ENCODE measurements around the gene ABHD6.
"Not testable (repeated sequence)": the region's sequence is repeated elsewhere in the genome, so short reads cannot be mapped to it uniquely, and the experiment has no call there.

ABHD6 gene

GRCh38 chr3:58242860-58243259 lies 5.3 kb downstream of the ABHD6 start:
- not testable (repeated sequence) for DNase-seq (ENCODE audit: low read depth)

DNA sequence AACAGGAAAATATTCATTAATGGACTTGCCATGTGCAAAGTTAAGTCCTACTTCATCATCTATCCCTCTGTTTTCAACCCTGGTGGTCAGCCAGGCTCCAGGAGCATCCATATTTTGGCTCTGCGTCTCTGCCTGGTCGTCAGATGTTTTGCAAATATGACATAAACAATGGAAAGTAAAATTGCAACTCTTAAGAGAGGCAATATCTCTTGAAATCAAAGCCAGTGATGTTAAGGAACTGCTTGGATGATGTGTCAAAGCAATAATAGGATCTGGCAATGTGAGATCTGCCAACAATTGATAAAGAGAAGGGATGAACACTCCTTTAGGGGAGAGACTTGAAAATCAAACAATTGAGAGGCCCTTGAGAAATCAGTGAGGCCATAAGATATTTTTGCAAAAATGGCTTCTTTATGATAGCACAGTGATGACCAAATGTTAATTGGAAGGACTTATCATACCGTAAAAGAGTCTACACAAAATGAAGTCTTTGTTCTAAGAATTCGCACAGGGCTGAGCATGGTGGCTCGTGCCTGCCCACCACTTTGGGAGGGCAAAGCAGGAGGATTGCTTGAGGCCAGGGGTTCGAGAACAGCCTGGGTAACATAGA lies 6.5 kb downstream of the ABHD6 start:
- no peak for DNase-seq (ENCODE audit: low read depth)

DNA sequence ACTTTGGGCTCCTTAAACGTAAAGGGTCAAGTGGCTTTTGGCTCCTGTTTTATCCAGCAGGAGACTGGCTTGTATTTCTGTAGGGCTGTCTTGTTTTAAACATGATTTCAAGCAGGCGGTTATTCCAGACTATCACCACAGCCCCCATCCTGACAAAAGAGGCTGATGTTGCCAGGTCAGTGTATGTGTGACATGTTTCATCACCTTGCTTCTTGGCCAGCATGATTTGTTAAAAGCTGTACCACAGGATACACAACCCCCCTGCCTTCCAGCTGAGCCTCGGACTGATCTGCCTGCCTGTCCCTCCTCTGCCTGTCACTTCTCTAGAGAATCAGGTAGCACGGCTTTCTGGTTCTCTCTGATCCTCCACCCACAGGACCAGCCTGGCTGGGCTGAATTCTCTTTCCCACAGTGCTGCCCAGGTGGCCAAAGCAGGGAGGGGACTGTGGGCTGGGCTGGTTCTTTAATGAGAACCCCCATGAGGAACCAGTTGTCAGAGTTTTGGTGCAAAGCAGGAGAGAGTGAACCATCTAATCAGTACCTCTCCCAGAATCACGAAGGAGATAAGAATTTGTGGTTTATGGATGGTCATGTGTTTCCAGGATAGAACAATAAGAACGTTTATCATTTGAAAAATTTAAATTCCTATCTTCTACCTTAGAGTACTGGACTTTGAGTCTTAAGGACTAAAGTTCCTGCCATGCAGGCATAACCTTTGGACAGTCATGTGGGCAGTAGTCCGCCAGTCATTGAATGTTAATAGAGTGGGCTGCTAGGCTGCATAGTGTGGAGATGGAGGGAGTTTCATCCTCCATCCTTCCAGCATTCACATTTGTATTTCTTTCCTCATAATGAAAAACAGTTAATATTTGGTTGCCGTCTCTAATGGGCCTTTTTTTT lies 8.8 kb downstream of the ABHD6 start:
- DNase-seq (ENCODE audit: low read depth) = no peak

DNA sequence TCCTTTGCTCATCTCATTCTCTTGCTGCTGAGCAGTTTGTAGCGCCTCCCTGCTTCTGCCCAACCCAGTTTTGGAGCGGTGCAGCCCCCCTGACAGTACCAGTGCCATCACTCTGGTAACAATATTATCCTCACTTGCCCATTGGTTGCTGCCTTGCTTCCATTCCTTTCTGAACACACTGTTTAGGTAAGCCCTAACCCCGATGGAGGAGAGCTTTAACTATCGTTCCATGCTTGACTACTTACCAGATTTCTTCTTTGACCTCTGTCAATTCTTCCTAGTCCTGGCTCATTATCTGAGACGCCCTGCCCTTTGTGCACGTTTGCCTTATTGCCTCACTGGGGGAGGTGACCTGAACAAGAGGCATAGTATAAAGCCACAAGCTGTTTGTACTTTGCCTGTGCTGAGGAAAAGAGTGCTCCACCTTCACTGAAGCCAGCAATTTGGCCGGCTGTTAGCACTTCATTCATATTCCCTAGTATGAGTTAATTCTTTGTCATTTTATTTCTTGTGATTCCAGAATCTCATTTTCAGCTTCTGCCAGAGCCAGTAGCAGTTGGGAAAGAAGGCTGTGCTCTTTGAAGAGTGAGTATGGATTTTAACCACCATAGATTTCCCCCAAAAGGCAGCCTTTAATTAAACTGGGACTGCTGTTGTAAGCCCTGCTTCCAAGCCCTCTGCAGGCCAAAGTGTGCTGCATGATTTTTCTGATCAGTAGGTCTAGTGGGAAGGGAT lies 11.9 kb downstream of the ABHD6 start:
- no peak for DNase-seq (ENCODE audit: low read depth)

DNA sequence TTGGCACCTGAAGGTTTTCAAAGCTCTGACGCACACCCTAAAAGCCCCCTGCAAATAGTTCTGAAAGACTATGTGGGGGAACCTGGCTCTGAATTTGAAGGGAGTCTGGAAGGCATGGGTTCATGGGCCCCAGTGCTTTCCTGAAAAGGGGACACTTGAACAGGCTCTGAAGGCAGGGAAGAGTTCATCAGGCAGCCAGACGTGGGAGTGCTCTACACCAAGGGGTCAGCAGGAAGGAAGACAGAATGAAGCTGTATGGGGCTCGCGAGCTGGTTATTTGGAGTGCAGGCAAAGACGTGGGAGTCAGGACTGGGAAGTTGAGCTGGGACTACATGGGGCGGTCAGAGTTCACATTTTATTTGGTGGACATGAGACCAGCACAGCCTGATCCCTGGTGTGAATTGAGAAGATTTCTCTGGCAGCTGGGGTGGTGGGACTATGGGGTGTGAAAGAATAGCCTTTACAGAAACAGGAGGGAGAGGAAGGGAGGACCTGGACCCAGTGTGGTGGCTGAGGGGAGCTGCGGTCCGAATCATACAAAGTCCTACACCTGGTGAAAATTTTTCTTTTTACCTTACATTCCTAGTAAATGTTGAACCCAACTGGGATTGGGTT lies 12.6 kb downstream of the ABHD6 start:
- no peak for DNase-seq (ENCODE audit: low read depth)

DNA sequence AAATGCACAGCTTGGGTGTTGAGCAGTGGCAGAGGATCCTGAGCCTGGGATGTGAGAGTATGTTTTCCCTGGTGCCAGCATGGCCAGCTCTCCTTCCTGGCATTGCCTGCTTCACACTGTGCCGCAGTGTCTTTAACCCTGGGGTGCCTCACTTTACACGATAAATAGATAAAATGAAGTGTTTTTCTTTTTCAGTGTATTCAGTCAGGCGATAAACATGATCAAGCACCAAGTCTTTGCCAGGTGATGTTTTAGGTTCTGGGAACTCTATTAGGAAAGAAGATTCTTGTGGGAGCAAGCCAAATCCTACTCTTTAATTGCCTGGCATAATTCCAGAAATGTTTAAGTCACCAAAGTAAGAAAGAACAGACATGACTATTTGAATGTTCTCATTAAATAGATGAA lies 14.0 kb downstream of the ABHD6 start:
- no peak for DNase-seq (ENCODE audit: low read depth)

DNA sequence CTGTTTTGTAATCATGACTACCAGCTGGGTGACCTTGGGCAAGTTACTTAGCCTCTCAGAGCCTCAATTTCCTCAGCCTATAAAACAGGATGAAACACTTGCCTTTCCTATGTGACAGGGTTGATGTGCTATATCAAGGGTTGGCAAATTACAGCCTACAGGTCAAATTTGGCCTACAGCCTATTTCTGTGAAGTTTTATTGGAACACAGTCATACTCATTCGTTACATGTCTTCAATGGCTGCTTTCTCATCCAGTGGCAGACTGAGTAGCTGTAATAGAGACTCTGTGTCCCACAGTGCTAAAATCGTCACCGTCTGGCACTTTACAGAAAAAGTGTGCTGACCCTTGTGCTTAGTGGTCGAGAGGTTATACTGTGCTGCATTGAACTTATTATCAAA lies 16.6 kb downstream of the ABHD6 start:
- DNase-seq (ENCODE audit: low read depth) = no peak

GRCh38 chr3:58256061-58256460 lies 18.5 kb downstream of the ABHD6 start:
- DNase-seq (ENCODE audit: low read depth) = no peak

DNA sequence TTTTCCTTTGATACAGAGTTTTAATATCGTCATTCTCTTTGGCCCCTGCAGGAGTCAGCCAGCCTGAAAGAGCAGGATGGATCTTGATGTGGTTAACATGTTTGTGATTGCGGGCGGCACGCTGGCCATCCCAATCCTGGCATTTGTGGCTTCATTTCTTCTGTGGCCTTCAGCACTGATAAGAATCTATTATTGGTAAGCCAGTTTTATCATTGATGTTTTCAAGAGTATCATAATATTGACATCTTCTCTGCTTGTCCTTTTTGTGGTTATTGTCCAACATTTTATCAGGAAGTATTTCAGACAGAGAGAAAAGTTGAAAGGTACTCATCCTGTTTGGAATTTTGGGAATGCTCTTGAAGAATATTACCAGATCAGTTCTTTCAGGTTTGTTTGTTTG lies 18.9 kb downstream of the ABHD6 start:
- DNase-seq (ENCODE audit: low read depth) = no peak

DNA sequence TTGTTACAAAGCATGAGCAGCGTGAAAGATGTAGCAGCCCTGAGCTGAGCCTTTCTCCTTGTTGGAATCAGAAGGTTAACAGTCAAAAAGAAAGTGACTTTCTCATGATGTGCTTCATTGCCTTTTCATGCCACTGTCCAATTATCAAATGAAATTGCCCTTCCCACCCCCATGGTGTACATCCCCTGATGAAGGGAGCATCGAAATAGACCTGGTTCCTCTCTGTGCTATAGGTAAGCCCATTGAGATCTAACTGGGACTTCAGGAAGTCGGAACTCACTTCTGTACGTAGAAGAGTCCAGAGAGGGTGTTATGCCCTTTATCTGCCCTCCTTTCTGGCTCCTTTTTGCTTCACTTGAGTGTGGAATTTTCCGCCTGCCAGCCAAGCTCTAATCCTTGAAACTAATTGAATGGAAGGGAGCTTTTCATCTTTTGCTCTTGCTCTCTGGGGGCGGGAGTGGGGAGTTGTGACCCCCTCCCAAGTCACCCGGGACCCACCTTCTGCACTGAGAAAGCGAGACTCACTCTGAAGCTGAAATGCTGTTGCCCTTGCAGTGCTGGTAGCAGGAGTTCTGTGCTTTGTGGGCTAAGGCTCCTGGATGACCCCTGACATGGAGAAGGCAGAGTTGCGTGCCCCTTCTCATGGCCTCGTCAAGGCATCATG lies 20.9 kb downstream of the ABHD6 start:
- DNase-seq (ENCODE audit: low read depth) = no peak

DNA sequence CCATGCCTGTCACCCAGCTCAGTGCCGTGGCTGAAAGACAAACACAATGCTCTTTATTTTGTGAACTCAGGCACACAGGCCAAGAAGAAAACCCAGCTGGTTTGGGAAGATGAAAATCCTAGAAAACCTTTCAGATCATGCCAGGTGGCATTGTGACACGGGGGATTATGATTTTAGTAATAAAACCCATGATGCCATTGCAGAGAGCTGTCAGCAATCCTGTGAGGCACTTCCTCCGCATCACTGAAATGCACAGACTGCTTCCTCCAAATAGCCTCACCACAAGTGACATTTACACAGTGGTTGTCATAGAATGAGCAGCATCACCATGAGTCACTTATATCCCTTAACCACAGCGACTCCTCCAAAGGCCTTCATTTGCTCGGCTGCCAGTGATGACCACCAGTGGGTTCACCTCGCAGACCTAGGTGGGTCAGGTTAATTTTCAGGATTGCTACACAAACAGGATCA lies 22.7 kb downstream of the ABHD6 start:
- DNase-seq (ENCODE audit: low read depth) = no peak

GRCh38 chr3:58260733-58261132 lies 23.1 kb downstream of the ABHD6 start:
- no peak for DNase-seq (ENCODE audit: low read depth)

DNA sequence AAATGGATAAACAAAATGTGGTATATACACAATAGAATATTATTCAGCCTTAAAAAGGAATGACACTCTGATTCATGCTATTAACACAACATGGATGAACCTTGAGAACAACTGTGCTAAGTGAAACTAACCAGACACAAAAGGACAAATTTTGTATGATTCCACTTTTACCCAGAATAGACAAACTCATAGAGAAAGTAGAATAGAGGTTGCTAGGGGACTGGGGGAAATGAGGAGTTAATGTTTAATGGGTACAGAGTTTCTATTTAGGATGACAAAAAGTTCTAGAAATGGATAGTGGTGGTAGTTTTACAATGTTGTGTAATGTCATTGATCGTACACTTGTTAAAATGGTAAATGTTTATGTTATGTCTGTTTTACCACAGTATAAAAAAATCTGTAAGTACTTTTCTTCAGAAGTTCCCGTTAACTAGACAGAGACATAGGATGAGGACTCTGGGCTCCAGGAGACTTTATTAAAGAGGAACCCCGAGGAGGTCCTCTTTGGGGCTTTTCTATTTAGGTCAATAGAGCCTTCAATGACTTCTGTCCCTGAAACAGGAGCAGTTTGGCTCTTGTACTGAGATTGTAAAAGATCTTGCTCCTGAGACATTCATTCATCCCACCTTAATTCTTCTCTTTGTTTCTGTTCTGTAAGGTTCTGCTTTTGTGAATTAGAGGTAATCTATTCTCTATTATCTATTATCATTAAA lies 24.5 kb downstream of the ABHD6 start:
- DNase-seq (ENCODE audit: low read depth) = no peak

DNA sequence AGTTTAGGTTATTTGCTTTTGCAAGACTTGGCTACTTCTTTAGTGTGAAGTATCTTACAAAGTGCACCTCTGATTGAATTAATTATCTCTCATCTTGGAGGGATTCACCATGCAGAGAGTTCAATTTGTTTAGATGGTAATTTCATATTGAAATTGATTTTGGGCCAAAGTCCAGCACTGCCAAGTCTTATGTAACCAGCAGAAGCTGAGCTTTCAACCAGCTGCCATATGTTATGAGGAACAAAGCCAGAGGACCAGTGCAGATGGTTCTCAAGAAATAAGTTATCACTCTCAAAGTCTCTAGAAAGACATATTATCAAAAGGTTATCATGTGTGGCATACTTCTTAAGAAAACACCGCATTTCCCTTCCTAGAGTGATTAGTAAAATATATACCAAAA lies 29.0 kb downstream of the ABHD6 start:
- no peak for DNase-seq (ENCODE audit: low read depth)

DNA sequence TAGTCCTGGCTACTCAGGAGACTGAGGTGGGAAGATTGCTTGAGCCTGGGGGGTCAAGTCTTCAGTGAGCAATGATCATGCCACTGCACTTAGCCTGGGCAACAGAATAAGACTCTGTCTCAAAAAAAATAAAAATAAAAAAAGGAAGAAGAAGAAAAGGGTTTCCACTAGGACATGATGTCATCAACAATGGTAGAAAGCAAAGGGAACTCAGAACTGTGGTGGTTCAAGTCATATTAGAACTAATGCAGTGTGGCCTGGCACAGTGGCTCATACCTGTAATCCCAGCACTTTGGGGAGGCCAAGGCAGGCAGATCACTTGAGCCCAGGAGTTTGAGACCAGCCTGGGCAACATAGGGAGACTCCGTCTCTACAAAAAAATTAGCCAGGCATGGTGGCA lies 30.0 kb downstream of the ABHD6 start:
- not testable (repeated sequence) for DNase-seq (ENCODE audit: low read depth)

DNA sequence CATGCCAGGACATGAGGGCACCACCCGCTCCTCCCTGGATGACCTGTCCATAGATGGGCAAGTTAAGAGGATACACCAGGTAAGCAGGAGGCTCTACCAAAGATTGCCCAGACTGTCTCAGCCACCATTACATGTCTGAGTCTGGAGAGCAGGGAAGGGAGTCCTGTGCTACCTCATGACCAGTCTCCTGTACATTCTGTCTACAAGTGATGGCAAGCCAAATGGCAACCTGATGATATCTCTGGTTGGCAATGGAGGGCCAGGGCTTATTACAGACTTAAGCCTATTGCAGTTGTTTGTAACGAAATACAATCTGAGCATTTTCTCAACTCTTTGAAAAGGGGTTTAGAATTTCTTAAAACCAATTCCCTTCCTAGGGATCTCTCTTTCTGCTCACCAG lies 31.8 kb downstream of the ABHD6 start:
- no peak for DNase-seq (ENCODE audit: low read depth)

DNA sequence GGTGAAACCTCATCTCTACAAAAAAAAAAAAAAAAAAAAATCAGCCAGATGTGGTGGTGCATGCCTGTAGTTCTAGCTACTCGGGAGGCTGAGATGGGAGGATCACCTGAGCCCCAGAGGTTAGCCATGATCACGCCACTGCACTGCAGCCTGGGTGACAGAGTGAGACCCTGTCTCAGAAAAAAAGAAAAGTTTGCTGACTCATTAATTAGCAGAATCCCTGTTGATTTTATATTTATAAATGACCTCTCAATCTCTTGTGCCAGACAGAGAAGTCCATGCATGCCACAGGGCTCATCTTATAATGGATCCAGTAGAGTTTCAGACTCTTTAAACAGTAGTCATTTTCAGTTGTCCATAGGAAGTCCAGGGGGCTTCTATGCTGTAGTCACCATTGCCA lies 32.9 kb downstream of the ABHD6 start:
- no peak for DNase-seq (ENCODE audit: low read depth)

GRCh38 chr3:58271901-58272501 lies 34.4 kb downstream of the ABHD6 start:
- no peak for DNase-seq (ENCODE audit: low read depth)

GRCh38 chr3:58272891-58273290 lies 35.3 kb downstream of the ABHD6 start:
- DNase-seq (ENCODE audit: low read depth) = no peak

DNA sequence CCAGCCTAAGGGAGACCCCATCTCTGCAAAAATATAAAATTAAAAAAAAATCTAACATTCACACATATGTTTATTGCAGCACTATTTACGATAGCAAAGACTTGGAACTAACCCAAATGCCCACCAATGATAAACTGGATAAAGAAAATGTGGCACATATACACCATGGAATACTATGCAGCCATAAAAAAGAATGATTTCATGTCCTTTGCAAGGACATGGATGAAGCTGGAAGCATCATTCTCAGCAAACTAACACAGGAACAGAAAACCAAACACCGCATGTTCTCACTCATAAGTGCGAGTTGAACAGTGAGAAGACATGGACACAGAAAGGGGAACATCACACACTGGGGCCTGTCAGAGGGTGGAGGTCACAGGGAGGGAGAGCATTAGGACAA lies 35.8 kb downstream of the ABHD6 start:
- not testable (repeated sequence) for DNase-seq (ENCODE audit: low read depth)
